ENCODE data around the gene PACC1.
"Not testable (repeated sequence)": the region's sequence is repeated elsewhere in the genome, so short reads cannot be mapped to it uniquely, and the experiment has no call there.

The PACC1 gene

DNA sequence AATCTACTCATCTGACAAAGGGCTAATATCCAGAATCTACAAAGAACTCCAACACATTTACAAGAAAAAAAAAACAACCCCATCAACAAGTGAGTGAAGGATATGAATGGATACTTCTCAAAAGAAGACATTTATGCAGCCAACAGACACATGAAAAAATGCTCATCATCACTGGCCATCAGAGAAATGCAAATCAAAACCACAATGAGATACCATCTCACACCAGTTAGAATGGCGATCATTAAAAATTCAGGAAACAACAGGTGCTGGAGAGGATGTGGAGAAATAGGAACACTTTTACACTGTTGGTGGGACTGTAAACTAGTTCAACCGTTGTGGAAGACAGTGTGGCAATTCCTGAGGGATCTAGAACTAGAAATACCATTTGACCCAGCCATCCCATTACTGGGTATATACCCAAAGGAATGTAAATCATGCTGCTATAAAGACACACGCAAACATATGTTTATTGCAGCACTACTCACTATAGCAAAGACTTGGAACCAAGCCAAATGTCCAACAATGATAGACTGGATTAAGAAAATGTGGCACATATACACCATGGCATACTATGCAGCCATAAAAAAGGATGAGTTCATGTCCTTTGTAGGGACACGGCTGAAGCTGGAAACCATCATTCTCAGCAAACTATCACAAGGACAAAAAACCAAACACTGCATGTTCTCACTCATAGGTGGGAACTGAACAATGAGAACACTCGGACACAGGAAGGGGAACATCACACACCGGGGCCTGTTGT lies 18.8 kb downstream of the PACC1 start:
- DNase-seq, result not testable (repeated sequence)

DNA sequence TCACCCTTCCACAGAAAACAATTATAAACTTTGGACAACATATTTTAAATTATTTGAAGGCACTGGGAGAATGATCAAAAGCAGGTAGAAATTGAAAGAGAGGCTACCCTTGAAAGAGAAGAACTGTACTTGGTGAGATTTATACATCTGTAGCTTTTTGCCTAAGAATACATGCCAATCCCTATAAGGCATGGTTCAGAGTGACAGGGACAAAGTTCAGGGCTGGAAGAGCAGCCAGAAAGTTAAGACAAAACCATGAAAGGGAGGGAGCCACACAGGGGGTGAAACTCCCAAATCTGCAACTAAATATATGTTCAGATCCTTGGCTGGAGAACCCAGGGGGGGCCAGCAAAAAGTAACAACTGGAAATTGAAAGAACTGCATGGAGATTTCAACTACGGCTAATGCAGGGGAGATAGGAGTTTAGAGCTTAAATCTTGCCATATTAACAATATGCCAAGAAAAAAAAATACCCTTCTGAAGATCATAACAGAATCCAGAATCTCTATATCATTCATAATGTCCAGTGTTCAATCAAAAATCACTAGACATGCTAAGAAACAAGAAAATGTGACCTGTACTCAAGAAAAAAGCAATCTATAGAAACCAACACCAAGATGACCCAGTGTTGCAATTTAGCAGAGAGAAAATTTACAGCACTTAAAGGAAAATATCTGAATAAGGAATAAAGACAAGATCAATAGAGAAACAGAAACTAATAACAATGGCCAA lies 25.5 kb downstream of the PACC1 start:
- DNase-seq, result no peak

DNA sequence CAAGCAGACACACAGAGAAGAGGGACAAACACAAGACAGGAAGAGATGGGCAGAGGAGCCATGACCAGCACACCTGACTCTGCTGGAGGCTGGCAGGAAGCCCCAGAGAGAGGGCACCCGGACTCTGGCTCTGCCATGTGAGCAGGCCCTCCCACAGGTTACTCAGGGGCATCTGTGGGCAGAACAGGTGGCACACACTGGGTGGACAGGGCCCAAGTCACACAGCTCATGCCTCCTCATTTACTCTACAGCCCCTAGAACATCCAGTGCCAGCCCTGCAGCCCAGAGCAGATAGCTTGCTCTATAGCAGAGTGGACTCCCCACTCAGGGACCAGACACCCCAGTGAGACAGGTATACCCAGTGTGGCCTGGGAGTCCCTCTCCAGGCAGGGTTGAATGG lies 28.7 kb downstream of the PACC1 start:
- DNase-seq, result no peak

DNA sequence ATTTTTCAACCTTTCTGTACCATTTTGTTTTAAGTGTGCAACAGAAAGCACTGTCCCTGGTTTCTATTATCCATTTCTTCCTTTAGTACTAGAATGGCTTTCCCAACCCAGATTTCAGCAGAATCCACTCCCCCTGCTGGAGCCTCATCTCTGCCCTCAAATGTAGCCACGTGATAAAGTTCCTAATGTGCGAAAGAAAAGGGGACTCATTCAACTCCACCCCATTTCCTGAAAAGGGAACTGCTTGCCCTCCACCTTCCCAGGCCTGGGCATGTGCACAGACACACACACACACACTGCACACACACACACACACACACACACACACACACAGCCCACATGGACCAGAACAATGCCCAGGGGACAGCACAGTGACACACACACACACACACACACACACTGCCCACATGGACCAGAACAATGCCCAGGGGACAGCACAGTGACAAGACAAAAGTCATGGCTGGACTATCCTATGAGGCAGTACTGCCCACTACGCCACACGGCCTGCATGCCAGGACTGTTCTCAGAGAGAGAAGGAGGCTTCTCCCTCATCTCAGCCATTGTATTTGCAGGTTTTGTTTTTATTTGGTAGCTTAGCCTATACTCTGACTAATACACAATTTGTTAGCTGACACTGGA lies 33.2 kb downstream of the PACC1 start:
- no peak for DNase-seq

DNA sequence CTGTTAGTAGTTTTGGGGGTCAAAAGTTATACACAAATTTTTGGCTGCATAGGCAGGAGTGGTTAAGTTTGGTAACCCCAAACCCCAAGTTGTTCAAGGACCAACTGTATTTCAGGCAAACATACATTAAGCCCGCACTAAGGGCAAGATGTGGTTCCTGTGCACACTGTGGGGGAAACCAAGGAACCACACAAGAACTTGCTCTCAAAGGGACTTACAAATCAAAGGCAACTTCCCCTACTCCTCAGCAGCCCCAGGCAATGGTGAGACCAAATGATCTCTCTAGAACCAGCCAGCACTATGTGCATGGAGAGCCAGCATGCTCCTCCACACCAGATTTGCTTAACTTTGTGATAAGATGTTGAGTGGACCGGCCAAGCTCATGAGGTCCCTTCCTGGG lies 35.3 kb downstream of the PACC1 start:
- no peak for DNase-seq

DNA sequence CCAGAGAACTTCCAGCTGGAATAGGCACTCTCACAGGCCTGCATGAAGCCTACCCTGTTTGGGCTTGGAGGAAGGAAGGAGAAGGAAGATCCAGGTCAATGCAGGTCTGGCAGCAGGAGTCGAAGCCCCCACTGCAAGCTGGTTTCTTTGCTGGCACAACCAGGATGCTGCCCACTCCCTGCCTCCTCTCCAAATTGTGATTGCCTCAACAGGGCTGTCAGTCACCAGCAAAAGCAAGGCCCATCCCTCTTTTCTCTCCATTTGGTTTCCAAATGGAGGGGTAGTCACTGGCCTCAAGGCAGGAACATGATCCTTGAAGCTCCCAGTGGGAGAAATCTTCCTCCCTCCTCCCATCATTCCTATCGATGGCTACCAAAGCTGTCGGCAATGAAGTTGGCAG lies 37.0 kb downstream of the PACC1 start:
- DNase-seq, result no peak

DNA sequence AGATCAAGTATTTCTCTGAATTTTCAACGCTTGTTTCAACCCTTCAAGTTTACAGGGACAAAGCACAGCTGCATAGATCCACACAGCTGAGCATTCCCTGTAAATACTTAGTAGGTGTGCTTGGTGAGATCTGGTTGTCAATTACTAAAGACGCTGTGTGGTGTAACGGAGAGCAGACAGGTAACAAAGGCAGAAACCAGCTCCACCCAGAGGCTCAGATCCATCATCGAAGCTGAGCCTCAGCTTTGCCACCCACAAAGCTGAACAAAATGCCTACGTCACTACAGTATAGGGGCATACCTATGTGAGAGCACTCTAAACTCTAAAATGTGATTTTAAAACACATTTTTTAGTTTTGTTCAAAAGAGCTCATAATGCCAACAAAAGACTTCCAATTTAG lies 38.7 kb downstream of the PACC1 start:
- no peak for DNase-seq

DNA sequence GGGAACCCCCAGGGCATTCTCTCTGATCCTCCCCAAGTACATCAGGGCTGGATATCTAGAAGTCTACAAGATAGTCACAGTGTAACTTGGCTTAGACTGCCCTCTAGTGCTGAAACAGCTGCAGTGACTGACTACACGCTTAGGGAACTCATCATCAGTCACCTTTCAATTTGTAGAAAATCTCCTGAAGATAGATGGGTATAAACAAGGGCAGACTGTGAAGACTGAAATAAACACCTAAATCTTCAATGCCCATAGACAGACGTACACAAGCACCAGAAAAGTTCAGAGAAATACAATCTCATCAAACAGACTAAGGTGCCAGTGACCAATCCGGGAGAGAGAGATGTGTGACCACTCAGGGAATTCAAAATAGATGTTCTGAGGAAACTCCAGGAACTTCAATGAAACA lies 46.6 kb downstream of the PACC1 start:
- peak; percentile 74 for DNase-seq

DNA sequence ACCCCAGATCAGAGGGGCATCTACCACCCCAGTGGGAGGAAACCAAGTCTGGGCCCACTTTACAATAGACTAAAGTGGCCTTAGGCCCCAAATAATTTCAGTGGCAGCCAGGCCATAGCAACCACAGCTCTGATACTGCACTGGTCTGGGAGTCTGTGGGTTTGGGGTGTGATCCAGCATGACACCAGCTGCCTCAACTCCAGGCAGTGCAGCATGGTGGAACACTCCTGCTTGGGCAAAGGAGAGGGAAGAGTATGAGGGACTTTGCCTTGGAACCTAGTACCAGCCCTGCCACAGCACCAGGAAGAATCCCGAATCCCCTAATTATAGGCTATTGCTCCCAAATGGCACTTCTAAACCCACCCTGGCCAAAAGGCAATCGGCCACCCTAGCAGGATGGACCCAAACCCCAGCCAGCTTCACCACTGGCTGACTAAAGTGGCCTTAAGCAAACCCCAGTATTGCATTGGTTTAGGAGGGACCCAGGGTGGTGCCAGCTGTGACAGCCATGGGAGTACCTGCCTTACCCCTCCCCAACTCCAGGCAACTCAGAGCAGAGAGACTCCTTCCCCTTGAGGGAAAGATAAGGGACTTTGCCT lies 47.1 kb downstream of the PACC1 start:
- no peak for DNase-seq

DNA sequence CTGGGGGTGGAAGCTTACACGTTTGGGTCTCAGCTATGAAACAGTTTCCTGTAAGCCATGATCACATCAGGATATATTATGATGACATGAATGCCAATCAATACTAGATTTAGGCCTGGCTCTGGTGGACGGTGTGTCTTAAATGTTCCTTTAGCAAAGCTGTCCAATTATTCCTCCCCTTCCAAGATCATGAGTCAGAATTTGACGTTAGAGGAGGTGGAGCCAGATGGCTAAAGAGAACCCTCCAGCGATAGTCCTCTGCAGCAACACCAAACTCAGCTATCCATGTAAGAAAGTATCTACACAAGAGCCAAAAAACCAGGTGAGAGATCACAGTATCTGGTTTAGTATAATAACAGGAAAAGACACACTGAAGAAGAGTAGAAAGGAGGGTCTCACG lies 47.8 kb downstream of the PACC1 start:
- DNase-seq, result no peak

DNA sequence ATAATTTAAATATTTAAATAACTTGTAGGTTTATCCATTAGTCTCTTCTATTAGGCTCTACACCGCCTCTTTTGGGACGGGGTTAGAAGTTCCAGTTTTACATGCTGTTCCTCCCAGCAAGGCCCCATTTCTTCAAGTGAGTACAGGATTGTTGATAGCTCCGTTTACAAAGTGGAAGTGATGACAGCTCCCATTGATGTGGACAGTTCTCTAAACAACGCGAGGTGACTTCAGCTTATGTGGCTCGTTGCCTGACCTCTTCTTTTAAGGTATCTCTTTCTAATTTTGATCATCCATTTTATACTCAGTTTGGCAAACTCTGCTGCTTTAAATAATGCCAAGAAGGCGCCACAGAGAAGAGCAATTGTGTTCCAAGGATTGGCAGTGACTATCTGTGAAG lies 49.7 kb downstream of the PACC1 start:
- DNase-seq, result no peak

DNA sequence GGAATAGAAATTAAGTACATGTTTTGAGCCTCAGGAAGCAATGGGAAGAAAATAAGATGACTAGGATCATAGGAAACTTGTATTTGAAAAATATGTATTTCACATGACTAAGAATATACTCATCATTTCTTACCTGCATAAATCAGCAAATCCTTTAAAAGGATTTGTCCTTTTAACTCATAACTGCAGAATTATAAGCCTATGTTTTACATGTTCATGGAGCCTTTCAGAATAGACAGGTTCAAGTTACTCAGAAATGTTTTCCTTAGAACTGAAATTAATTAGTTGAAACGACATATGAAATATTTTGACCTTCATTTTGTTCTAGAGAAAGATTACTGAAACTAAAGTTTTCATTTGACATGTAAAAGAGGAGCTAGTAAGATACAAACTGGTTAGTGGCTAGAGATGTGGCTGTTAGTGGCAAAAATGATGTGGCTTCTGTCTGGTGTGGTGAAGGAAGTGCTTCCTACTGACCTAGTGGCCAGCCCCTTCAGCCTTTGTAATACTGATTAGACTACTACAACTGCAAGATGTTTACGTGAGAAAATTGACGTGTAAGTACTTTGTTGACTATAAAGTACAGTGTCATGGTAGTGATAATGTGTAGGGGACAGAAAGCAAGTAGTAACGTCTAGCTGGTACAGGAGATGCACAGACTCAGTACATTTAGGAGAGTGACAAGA lies 54.7 kb downstream of the PACC1 start:
- DNase-seq, result no peak

DNA sequence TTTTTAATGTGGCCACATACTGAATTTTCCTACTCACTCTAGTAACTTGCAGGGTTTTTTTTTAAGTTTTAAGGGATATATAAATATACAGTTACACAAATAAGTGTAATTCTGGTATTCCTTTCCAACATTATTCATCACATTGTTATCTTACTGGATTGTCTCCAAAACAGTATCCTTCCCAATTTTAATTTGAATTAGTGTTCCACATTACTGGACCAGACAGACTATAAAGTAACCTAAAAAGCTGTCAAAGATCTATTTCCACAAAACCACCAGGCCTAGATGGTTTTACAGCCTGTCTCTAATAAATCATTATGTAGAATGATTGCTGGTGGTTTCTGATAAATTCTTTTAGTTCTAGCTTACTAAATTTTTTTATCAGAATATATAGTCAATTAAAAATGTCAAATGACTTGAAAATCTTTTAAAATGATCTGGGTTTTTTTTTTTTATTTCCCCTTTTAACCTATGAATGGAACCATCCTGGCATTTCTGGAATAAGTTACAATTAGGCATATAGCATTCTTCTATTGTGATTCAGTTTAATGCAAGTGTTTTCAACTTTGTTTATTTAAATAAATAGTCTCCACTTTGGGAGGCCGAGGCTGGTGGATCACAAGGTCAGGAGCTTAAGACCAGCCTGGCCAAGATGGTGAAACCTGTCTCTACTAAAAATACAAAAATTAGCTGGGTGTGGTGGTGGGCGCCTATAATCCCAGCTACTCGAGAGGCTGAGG lies 59.3 kb downstream of the PACC1 start:
- DNase-seq, result no peak

DNA sequence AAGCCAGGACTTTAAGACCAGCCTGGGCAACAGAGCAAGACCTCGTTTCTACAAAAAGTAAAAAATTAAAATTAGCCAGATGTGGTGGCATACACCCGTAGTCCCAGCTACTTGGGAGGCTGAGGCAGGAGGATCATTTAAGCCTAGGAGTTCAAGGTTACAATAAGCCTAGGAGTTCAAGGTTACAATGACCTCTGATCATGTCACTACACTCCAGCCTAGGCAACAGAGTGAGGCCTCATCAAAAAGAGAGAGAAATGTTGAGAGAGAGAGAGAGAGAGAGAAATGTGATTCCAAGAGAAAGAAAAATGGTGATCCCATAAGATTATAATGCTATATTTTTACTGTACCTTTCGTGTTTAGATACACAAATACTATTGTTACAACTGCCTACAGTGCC lies 60.2 kb downstream of the PACC1 start:
- no peak for DNase-seq

DNA sequence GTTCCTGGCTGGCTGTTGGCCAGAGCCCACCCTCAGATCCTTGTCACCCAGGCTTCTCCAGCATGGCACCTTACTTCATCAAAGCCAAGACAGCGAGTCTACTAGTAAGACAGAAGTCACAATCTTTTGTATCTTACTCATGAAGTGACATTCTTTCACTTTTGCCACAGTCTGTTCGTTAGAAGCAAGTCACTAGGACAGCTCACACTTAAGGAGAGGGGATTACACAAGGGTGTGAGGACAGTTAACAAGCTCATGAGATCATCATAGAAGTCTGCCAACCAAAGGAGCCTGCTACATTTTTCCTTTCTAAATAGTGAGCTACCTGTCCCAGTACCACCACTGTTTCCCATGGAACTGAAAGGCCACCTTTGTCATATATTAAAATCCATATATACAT lies 61.5 kb downstream of the PACC1 start:
- no peak for DNase-seq

DNA sequence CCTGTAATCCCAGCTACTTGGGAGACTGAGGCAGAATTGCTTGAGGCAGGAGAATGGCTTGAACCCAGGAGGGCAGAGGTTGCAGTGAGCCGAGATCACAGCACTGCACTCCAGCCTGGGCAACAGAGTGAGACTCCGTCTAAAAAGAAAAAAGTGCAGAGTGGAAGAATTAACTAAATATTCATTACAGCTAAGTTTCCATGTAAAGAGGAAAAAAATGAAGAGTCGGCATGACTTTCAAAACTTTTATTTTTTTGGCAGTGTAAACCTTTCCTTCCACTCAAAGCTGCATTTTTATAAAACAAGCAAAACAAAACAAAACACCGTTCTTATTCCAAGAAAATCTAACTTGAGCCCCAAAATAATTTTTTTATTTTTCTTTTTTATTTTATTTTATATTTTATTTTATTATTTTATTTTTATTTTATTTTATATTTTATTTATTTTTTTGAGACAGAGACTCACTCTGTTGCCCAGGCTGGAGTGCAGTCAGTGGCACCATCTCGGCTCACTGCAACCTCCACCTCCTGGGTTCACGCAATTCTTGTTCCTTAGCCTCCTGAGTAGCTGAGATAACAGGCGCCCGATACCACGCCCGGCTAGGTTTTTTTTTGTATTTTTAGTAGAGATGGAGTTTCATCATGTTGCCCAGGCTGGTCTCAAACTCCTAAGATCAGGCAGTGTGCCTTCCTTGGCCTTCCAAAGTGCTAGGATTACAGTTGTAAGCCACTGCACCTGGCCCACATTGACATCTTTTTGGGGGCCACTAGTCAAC lies 62.9 kb downstream of the PACC1 start:
- no peak for DNase-seq

DNA sequence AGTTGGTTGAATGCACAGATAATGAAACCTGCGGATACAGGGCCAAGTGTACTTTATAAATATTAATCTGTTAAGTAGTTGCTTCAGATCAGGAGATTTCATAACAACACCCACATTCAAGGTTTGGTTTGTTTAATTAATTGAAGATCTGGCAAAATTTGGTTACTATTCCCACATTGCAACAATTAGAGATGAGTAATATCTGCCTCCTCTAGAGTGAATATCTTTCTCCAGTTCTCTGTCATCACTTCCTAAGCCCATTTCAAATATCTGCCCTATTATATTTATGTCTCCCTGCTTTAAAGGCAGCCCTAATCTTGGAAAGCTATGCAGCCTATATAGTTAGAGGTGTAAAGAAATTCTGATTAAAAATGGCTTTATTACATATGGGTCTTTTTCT lies 68.1 kb downstream of the PACC1 start:
- no peak for DNase-seq

DNA sequence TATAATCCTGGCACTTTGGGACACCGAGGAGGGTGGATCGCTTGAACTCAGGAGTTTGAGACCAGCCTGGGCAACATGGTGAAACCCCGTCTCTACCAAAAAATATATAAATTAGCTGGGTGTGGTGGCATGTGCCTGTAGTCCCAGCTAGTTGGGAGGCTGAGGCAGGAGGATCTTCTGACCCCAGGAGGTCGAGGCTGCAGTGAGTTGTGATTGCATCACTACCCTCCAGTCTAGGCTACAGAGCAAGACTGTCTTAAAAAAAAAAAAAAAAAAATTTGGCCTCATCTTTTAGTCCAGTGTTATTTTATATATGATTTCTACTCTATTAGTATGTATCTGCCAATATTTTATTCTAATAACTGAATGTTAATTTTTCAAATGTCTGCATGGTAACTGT lies 69.8 kb downstream of the PACC1 start:
- DNase-seq, result no peak

DNA sequence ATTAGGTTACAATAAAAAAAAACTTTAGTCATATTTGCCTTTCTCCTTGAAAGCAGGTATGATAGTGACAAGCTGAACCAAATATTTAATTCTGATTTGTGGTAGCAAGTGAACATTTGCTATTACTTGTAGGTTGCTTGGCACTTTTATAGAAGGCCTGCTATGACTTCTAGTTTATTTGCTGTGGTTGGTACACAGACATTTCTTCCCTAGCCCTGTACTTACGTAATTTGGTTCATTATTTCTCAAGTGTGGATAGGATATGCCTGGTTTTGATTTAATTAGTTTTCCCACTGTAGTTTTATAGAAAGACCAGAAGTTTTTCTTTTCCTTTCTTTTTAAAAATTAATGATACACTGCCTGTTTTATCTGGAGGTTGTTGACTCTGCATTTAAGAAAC lies 73.6 kb downstream of the PACC1 start:
- no peak for DNase-seq

DNA sequence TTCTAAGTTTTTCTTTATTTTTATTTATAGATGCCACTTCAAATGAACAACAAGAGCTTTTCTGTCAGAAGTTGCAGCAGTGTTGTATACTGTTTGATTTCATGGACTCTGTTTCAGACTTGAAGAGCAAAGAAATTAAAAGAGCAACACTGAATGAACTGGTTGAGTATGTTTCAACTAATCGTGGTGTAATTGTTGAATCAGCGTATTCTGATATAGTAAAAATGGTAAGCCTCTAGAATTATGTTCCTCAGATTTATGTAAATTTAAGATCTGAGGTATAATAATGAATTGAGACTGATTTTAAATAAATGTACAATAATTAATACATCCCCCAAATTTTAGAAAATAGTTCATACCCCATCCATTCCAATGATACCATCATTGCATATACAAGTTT lies 85.6 kb downstream of the PACC1 start:
- no peak for DNase-seq

DNA sequence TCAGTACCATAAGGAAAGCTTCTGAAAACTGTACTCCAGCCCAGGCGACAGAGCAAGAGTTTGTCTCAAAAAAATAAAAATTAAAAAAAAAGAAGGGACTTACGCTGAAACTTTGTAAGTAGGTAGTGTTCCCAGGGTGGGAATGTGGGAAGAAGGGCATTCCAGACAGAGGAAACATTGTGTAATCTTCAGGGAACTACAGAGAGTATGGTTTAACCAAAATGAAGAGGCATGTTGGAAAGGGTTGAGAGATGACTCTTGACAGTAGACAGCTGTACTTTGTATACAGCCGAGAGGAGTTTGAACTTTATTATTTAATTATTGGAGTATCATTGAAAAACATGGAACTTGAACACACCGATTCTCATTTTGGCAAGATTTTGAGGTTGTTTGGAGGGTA lies 86.4 kb downstream of the PACC1 start:
- DNase-seq, result no peak

DNA sequence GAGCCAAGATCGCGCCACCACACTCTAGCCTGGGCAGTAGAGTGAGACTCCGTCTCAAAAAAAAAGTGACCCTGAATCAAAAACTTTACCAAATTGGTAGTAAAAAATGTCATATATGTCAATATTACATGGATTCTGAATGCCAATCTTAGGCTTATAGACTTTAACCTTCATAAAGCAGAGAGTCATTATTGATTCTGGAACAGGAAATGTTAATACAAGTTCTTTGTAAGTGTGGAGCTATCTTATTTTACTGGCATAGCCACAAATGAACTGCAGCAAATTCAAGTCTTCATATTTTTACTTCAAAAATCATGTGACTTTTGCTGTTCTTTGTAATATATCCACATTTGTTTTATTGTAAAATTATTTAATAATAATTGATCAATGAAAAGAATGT lies 88.1 kb downstream of the PACC1 start:
- no peak for DNase-seq

Measured in CD4-positive, alpha-beta T cell treated with Interleukin-10 for 1 hour (primary cell).